ENCODE data around the gene KSR2. TPM values are rescaled to one million over a fixed set of nuclear protein-coding genes. Genes with fewer than 3 reads are reported as not detected.

The KSR2 gene
- total RNA-seq, 1 donor from 2014 or later, result not detected

DNA sequence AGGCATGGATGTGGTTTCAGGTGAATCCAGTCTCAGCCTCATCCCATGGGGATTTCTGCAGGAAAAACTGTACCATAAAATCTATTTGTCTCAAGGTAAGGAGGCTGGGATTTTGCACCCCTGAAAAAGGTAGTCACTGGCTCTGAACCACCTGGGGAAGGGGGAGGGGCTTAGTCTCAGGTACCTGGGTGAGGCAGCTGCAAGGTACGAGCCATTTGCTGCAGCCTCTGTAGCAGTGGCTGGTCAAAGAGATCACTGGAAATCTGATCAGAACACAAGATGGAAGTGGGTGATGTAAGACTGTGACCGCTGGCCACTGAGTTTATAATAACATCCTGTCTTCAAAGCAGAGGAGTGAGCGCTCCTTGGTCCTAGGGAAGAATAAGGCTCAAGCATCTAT is 397.5 kb downstream of the KSR2 start:
- no peak for FAIRE-seq
- no peak for DNase-seq (ENCODE audit: low read depth)
- H3K27me3 ChIP-seq (ENCODE audit: control insufficient read depth, insufficient read depth, low read length), result no peaks in the 10 kb centered on the region
- TF ChIP-seq, protein P1, sequence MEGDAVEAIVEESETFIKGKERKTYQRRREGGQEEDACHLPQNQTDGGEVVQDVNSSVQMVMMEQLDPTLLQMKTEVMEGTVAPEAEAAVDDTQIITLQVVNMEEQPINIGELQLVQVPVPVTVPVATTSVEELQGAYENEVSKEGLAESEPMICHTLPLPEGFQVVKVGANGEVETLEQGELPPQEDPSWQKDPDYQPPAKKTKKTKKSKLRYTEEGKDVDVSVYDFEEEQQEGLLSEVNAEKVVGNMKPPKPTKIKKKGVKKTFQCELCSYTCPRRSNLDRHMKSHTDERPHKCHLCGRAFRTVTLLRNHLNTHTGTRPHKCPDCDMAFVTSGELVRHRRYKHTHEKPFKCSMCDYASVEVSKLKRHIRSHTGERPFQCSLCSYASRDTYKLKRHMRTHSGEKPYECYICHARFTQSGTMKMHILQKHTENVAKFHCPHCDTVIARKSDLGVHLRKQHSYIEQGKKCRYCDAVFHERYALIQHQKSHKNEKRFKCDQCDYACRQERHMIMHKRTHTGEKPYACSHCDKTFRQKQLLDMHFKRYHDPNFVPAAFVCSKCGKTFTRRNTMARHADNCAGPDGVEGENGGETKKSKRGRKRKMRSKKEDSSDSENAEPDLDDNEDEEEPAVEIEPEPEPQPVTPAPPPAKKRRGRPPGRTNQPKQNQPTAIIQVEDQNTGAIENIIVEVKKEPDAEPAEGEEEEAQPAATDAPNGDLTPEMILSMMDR (IDR thresholded peaks at IDR 0.05; ENCODE audit: insufficient read depth, low read length, severe bottlenecking), result no peak
- H3K36me3 ChIP-seq (ENCODE audit: control insufficient read depth, insufficient read depth, low read length), result no peaks in the 10 kb centered on the region
- no peak overlapping the region for H3K4me3 ChIP-seq (ENCODE audit: low read depth, low read length)

DNA sequence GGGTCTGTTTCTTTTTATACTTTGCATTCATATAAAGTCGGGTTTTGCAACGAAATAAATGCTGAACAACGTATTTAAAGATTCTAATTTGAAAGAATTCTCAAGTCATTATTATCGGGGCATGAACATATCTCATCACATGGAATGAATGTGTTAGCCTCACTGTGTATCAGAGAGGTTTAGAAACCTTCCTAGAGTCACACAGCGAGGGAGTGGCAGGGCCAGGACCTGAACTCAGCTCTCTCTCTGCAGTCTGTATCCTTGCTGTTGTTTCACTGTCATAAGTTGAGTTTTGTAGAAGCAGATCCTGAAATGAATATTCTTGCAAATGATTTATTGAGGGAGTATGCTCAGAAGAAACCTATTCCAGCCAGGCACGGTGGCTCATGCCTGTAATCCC is 398.2 kb downstream of the KSR2 start:
- Histone ChIP-seq H3K4me3 (ENCODE audit: low read depth, low read length) (no peak overlapping the region), H3K36me3 (ENCODE audit: control insufficient read depth, insufficient read depth, low read length) (no peaks in the 10 kb centered on the region), H3K27me3 (ENCODE audit: control insufficient read depth, insufficient read depth, low read length) (no peaks in the 10 kb centered on the region)
- FAIRE-seq (no peak), DNase-seq (ENCODE audit: low read depth) (no peak)
- TF ChIP-seq, protein P1 (IDR thresholded peaks at IDR 0.05; ENCODE audit: insufficient read depth, low read length, severe bottlenecking), result no peak

DNA sequence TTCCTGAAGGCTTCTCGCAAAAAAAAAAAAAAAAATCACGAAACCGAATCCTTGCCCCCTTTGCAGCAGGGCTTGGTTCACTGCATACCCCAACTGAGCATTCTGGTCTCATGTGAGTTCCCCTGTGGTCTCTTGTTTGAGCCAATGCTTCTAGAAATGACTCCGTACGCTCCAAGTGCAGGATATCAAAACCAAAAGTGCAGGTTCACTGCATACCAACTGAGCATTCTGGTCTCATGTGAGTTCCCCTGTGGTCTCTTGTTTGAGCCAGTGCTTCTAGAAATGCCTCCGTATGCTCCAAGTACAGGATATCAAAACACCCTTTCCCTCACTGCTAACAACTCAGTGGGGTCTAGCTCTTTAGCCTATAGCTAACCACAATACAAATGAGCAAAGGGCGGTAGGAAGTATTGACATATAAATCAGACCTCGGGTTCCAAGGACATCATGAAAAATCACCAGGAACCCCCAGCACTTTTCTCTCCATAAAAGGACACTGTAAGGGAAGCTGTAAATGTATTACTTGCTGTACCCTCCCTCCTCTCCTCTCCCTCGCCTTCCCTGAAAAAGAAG is 401.1 kb downstream of the KSR2 start:
- DNase-seq (ENCODE audit: low read depth) (no peak), FAIRE-seq (no peak)
- Histone ChIP-seq H3K27me3 (ENCODE audit: control insufficient read depth, insufficient read depth, low read length) (no peaks in the 10 kb centered on the region), H3K36me3 (ENCODE audit: control insufficient read depth, insufficient read depth, low read length) (no peaks in the 10 kb centered on the region), H3K4me3 (ENCODE audit: low read depth, low read length) (no peak overlapping the region)
- TF ChIP-seq, protein P1 (IDR thresholded peaks at IDR 0.05; ENCODE audit: insufficient read depth, low read length, severe bottlenecking), result no peak

DNA sequence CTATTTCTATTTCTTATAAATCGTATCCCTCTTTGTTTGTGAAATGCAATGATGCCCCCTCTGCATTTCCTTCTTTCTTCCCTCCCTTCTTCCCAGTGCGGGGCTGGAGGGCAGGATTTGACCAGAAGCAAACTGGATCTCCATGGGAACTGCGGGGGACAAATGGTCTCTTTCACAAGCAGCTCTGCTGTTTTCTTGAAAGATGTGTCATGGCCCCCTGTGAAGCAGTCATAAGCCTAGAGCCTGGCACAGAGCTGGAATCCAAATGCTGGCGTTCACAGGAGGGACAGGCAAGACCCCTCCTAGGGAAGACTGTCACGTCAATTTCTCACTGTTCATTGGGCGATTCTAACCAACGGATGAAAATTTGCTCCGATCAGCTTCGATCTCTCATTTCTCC is 403.9 kb downstream of the KSR2 start:
- H3K27me3 ChIP-seq (ENCODE audit: control insufficient read depth, insufficient read depth, low read length), result no peaks in the 10 kb centered on the region
- TF ChIP-seq, protein P1 (IDR thresholded peaks at IDR 0.05; ENCODE audit: insufficient read depth, low read length, severe bottlenecking), result no peak
- H3K36me3 ChIP-seq (ENCODE audit: control insufficient read depth, insufficient read depth, low read length), result no peaks in the 10 kb centered on the region
- H3K4me3 ChIP-seq (ENCODE audit: low read depth, low read length), result no peak overlapping the region
- no peak for FAIRE-seq
- DNase-seq (ENCODE audit: low read depth), result no peak

DNA sequence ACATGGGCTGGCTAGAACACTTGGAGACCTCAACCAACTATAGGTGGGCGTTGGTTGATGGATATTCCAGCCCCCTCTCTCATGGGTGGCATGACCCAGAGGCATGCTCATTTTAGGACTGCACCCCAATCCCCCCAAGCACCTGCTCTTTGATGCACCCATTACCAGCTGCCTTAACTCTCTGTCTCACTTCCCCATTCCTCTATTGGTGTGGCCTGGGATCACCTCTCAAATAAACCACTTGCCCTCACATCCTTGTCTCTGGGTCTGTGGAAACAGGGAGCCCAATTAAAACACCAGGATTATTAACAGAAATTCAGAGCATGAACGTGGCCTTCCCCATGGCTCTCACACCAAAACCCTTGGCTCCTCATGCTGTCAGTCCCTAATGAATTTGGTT is 405.1 kb downstream of the KSR2 start:
- no peak for DNase-seq (ENCODE audit: low read depth)
- Histone ChIP-seq H3K4me3 (ENCODE audit: low read depth, low read length) (no peak overlapping the region), H3K36me3 (ENCODE audit: control insufficient read depth, insufficient read depth, low read length) (no peaks in the 10 kb centered on the region), H3K27me3 (ENCODE audit: control insufficient read depth, insufficient read depth, low read length) (no peaks in the 10 kb centered on the region)
- TF ChIP-seq, protein P1 (IDR thresholded peaks at IDR 0.05; ENCODE audit: insufficient read depth, low read length, severe bottlenecking), result no peak
- peak; percentile 52 for FAIRE-seq

DNA sequence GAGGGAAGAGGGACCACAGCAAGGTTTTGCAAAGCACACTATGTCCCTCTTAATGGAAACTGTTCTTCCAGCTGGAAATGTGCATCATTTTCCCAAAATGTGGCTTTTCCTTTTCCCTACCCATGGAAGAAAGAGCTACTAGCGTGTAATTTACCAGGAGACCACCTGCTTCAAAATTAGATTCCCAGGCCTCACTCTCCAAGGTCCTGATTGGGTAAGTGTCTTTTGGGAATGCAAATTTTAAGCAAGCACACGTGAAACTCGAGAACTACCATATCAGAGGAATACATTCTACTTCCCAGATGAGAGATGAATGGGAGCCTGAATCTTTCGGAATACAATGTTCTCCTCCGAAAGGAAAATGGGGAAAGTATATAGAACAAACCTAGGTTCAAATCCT is 405.8 kb downstream of the KSR2 start:
- no peak overlapping the region for H3K4me3 ChIP-seq (ENCODE audit: low read depth, low read length)
- TF ChIP-seq, protein P1 (IDR thresholded peaks at IDR 0.05; ENCODE audit: insufficient read depth, low read length, severe bottlenecking), result no peak
- H3K27me3 ChIP-seq (ENCODE audit: control insufficient read depth, insufficient read depth, low read length), result no peaks in the 10 kb centered on the region
- H3K36me3 ChIP-seq (ENCODE audit: control insufficient read depth, insufficient read depth, low read length), result no peaks in the 10 kb centered on the region
- DNase-seq (ENCODE audit: low read depth) (no peak), FAIRE-seq (no peak)
